ENCODE data around the gene POLQ. TPM values are rescaled to one million over a fixed set of nuclear protein-coding genes. Genes with fewer than 3 reads are reported as not detected.

The POLQ gene
- total and polyA plus RNA-seq, 2 experiments from 2014 or later = 0.81 to 1.6 TPM

DNA sequence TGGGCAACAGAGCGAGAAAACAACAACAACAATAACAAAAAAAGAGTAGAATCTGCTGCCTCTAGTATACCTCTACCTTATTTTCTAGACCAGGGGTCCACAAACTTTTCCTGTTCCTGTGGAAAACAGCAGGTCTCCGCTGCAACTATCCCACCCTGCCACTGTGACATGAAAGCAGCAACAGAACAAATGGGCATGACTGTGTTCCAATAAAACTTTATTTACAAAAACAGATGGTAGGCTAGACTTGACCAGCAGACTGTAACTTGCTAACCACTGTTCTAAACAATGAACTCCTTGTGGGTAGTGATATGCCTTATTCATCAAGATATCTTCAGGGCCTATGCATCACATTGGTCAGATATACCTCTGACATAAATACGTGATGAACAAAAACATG, 25.3 kb downstream of the POLQ start:
- Histone ChIP-seq H3F3A (ENCODE audit: insufficient read depth) (no peaks in the 10 kb centered on the region), H4K20me1 (ENCODE audit: insufficient read depth) (no peaks in the 10 kb centered on the region), H3K9me2 (ENCODE audit: insufficient read depth) (no peaks in the 10 kb centered on the region), H3K27me3 (replicated peaks; ENCODE audit: insufficient read depth) (no peaks in the 10 kb centered on the region), H3K27ac (no peak overlapping the region), H3K4me2 (ENCODE audit: unreplicated experiment) (no peak overlapping the region), H3K79me2 (ENCODE audit: insufficient read depth) (no peaks in the 10 kb centered on the region), H3K9me3 (ENCODE audit: low read depth) (no peaks in the 10 kb centered on the region), H3K36me3 (ENCODE audit: low read depth) (no peaks in the 10 kb centered on the region), H3K9ac (no peak overlapping the region), H3K4me1 (ENCODE audit: insufficient read depth) (no peaks in the 10 kb centered on the region), H2AFZ (no peak overlapping the region), H3K4me3 (no peak overlapping the region)
- no peak for TF ChIP-seq EZH2phosphoT487 (IDR thresholded peaks at IDR 0.05; ENCODE audit: insufficient read depth, low read depth)
- no peak for TF ChIP-seq EZH2 (IDR thresholded peaks at IDR 0.05; ENCODE audit: insufficient read depth, poor library complexity, severe bottlenecking)
- WGBS, 2 experiments (ENCODE audit: low coverage in 1 of 2, low lambda C conversion rate in 2 of 2, missing lambda C conversion rate in 2 of 2) = 95 to 97% methylated on average over 3 of the region's 3 CpGs
- DNase-seq = no peak
- in situ Hi-C loops (cut with MboI) = no loop called here

DNA sequence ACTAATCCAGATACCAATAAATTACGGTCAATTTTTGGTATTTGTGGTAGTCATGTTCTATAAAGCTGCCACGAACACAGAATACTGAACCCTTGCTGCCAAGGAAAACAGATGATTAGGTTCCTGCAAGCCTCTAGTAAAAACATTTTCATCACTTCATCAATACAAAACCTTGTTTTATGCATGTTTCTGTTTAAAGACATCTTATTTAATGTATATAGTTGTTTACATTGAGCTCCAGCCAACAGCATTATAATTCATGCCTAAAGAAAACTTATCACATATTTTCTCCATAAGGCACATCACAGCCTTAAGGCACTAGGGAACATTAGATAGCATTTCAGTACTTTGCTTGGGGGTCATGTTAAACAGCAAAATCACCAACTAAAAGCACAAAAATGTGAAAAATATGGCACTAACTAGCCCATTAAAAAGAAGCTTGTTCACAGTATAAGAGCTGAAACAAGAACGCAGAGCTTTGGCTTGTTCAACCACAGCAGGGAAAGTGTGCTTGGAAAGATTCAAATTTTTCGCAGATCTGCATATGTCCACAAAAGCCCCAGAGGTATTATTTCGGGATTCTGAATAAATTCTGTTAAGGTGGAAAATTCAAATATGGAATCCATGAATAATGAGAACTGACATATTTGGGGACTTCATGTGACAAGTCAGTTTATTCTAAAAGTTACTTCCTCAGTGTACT, 27.7 kb downstream of the POLQ start:
- in situ Hi-C loops (cut with MboI) = no loop called here

DNA sequence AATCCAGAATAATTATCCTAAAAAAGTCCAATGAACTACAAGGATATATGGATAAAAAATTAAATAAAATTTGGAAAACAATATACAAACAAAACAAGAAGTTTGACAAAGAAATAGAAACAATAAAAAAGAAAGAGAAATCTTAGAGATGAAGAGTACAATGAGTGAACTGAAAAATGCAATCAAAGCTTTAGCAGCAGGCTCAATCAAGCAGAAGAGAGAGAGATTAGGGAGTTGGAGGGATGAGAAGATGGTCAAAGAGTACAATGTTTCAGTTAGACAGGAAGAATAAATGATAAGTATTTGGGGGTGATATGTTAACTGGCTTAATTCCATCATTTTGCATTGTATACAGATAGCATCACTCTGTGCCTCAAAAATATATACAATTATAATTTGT, 29.9 kb downstream of the POLQ start:
- no peak overlapping the region for H3K4me3 ChIP-seq
- H3K27ac ChIP-seq = no peak overlapping the region
- H2AFZ ChIP-seq = no peak overlapping the region
- H3K9me2 ChIP-seq (ENCODE audit: insufficient read depth) = no peaks in the 10 kb centered on the region
- H3K36me3 ChIP-seq (ENCODE audit: low read depth) = no peaks in the 10 kb centered on the region
- no peak overlapping the region for H3K9ac ChIP-seq
- no peaks in the 10 kb centered on the region for H3K79me2 ChIP-seq (ENCODE audit: insufficient read depth)
- no peak for TF ChIP-seq EZH2phosphoT487 (IDR thresholded peaks at IDR 0.05; ENCODE audit: insufficient read depth, low read depth)
- no peak for TF ChIP-seq EZH2 (IDR thresholded peaks at IDR 0.05; ENCODE audit: insufficient read depth, poor library complexity, severe bottlenecking)
- H3K4me2 ChIP-seq (ENCODE audit: unreplicated experiment) = no peak overlapping the region
- no peaks in the 10 kb centered on the region for H3K4me1 ChIP-seq (ENCODE audit: insufficient read depth)
- no peaks in the 10 kb centered on the region for H4K20me1 ChIP-seq (ENCODE audit: insufficient read depth)
- H3F3A ChIP-seq (ENCODE audit: insufficient read depth) = no peaks in the 10 kb centered on the region
- in situ Hi-C loops (cut with MboI) = no loop called here
- no peak for DNase-seq
- H3K27me3 ChIP-seq (replicated peaks; ENCODE audit: insufficient read depth) = no peaks in the 10 kb centered on the region
- H3K9me3 ChIP-seq (ENCODE audit: low read depth) = no peaks in the 10 kb centered on the region

More for the DNA sequence above, 27.7 kb downstream of the POLQ start:
- Histone ChIP-seq H3K79me2 (ENCODE audit: insufficient read depth) (no peaks in the 10 kb centered on the region), H3K4me3 (no peak overlapping the region), H3K4me2 (ENCODE audit: unreplicated experiment) (no peak overlapping the region), H3K4me1 (ENCODE audit: insufficient read depth) (no peaks in the 10 kb centered on the region), H3K36me3 (ENCODE audit: low read depth) (no peaks in the 10 kb centered on the region), H3K27ac (no peak overlapping the region), H3K9me3 (ENCODE audit: low read depth) (no peaks in the 10 kb centered on the region), H3K27me3 (replicated peaks; ENCODE audit: insufficient read depth) (no peaks in the 10 kb centered on the region), H3K9ac (no peak overlapping the region), H3F3A (ENCODE audit: insufficient read depth) (no peaks in the 10 kb centered on the region), H3K9me2 (ENCODE audit: insufficient read depth) (no peaks in the 10 kb centered on the region), H4K20me1 (ENCODE audit: insufficient read depth) (no peaks in the 10 kb centered on the region), H2AFZ (no peak overlapping the region)
- WGBS, 2 experiments (ENCODE audit: low coverage in 1 of 2, low lambda C conversion rate in 2 of 2, missing lambda C conversion rate in 2 of 2) = 97 to 98% methylated on average over 5 of the region's 5 CpGs
- TF ChIP-seq EZH2 (IDR thresholded peaks at IDR 0.05; ENCODE audit: insufficient read depth, poor library complexity, severe bottlenecking) (no peak), EZH2phosphoT487 (IDR thresholded peaks at IDR 0.05; ENCODE audit: insufficient read depth, low read depth) (no peak)
- no peak for DNase-seq

DNA sequence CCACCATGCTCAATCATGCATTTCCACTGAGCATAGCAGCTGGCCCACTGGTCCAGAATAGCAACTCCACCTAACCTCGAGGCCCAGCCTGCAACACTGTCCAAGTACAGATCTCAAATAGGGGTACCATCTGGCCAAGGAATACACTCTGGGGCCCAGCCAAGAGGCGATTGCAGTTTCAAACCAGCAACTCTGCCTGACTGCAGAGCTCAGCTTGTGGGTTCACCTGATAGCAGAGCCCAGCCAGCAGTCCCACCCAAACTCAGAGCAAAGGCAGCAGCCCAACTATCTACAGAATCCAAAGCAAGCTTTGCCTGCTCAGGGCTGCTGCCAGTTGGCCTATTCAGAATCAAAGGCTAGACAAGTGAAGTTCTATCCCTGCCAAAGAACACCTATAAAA, 30.5 kb downstream of the POLQ start:
- no peaks in the 10 kb centered on the region for H3K9me3 ChIP-seq (ENCODE audit: low read depth)
- H3K9ac ChIP-seq = no peak overlapping the region
- H3K4me1 ChIP-seq (ENCODE audit: insufficient read depth) = no peaks in the 10 kb centered on the region
- no peak overlapping the region for H3K27ac ChIP-seq
- H3K36me3 ChIP-seq (ENCODE audit: low read depth) = no peaks in the 10 kb centered on the region
- WGBS, 2 experiments (ENCODE audit: low coverage in 1 of 2, low lambda C conversion rate in 2 of 2, missing lambda C conversion rate in 2 of 2) = 50% methylated on average over 2 of the region's 2 CpGs
- H3K79me2 ChIP-seq (ENCODE audit: insufficient read depth) = no peaks in the 10 kb centered on the region
- no peaks in the 10 kb centered on the region for H3K27me3 ChIP-seq (replicated peaks; ENCODE audit: insufficient read depth)
- DNase-seq = no peak
- no peak overlapping the region for H2AFZ ChIP-seq
- no peaks in the 10 kb centered on the region for H3F3A ChIP-seq (ENCODE audit: insufficient read depth)
- H3K4me3 ChIP-seq = no peak overlapping the region
- no peak for TF ChIP-seq EZH2 (IDR thresholded peaks at IDR 0.05; ENCODE audit: insufficient read depth, poor library complexity, severe bottlenecking)
- TF ChIP-seq EZH2phosphoT487 (IDR thresholded peaks at IDR 0.05; ENCODE audit: insufficient read depth, low read depth) = no peak
- no peaks in the 10 kb centered on the region for H4K20me1 ChIP-seq (ENCODE audit: insufficient read depth)
- in situ Hi-C loops (cut with MboI) = no loop called here
- H3K4me2 ChIP-seq (ENCODE audit: unreplicated experiment) = no peak overlapping the region
- H3K9me2 ChIP-seq (ENCODE audit: insufficient read depth) = no peaks in the 10 kb centered on the region

DNA sequence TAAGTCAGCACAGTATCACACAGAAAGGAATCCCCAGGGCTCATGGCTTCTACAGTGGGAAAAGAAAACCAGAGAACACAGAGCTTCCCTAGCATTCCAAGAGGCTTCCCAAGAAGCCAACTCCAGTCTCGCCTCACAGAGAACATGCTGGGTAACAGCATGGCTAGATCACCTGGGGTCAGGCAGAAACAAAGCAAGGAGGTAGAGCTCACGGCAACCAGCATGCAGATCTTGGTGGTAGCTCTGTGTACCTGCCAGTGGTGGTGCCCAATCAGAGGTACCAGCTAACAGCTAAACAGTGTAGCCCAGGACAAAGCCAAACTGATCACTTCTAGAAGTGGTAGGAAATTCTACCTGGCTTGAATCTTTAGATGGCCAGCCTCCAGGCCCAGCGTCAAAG, 31.3 kb downstream of the POLQ start:
- DNase-seq = no peak
- Histone ChIP-seq H3K27me3 (replicated peaks; ENCODE audit: insufficient read depth) (no peaks in the 10 kb centered on the region), H2AFZ (no peak overlapping the region), H3K9me2 (ENCODE audit: insufficient read depth) (no peaks in the 10 kb centered on the region), H3F3A (ENCODE audit: insufficient read depth) (no peaks in the 10 kb centered on the region), H3K4me3 (no peak overlapping the region), H3K79me2 (ENCODE audit: insufficient read depth) (no peaks in the 10 kb centered on the region), H3K4me1 (ENCODE audit: insufficient read depth) (no peaks in the 10 kb centered on the region), H3K9ac (no peak overlapping the region), H3K36me3 (ENCODE audit: low read depth) (no peaks in the 10 kb centered on the region), H3K4me2 (ENCODE audit: unreplicated experiment) (no peak overlapping the region), H4K20me1 (ENCODE audit: insufficient read depth) (no peaks in the 10 kb centered on the region), H3K27ac (no peak overlapping the region), H3K9me3 (ENCODE audit: low read depth) (no peaks in the 10 kb centered on the region)
- in situ Hi-C loops (cut with MboI) = no loop called here
- WGBS, 2 experiments (ENCODE audit: low coverage in 1 of 2, low lambda C conversion rate in 2 of 2, missing lambda C conversion rate in 2 of 2) = 100% methylated on average over 3 of the region's 3 CpGs
- no peak for TF ChIP-seq EZH2 (IDR thresholded peaks at IDR 0.05; ENCODE audit: insufficient read depth, poor library complexity, severe bottlenecking)

Measured in GM23248 (cell line).